Liver (tissue), 3 donors: ENCODE data around the gene NEK10.

ENCODE experiments used
- ATF3 ChIP-seq: IDR thresholded peaks from 2 replicates; pipeline ENCODE4 v1.6.1; 2016; ENCODE audit warnings: antibody characterized with exemption
- CTCF ChIP-seq: fragments of 150-350 bp; IDR thresholded peaks from 2 replicates; pipeline ENCODE4 v1.5.1; 2017; ENCODE audit warnings: improper control_type of control experiment, low read depth, low read length; ENCODE audit not compliant: missing input control
- JUND ChIP-seq, 2 donors: IDR thresholded peaks; 2 replicates each; pipeline ENCODE4 v1.6.1; 2016; ENCODE audit warnings: antibody characterized with exemption in 2 of 2
- MAX ChIP-seq: IDR thresholded peaks from 2 replicates; pipeline ENCODE4 v1.6.1; 2016; ENCODE audit warnings: antibody characterized with exemption
- RAD21 ChIP-seq, 2 donors: IDR thresholded peaks; 2 replicates each; pipeline ENCODE4 v1.6.1; 2016; ENCODE audit warnings: antibody characterized with exemption in 2 of 2, mild to moderate bottlenecking in 2 of 2
- RXRA ChIP-seq, 2 donors: IDR thresholded peaks; 2 replicates each; pipeline ENCODE4 v1.6.1; 2017 to 2018; ENCODE audit warnings: antibody characterized with exemption in 2 of 2, mild to moderate bottlenecking in 1 of 2
- SP1 ChIP-seq: IDR thresholded peaks from 2 replicates; pipeline ENCODE4 v1.6.1; 2018; ENCODE audit warnings: antibody characterized with exemption, mild to moderate bottlenecking
- TAF1 ChIP-seq: conservative IDR thresholded peaks from 2 replicates; pipeline ENCODE4 v1.6.1; 2016; ENCODE audit warnings: antibody characterized with exemption, mild to moderate bottlenecking
- YY1 ChIP-seq: IDR thresholded peaks from 2 replicates; pipeline ENCODE4 v1.6.1; 2016; ENCODE audit warnings: antibody characterized with exemption, mild to moderate bottlenecking
- TF ChIP-seq, protein P1 (sequence below): IDR thresholded peaks from 2 replicates; pipeline ENCODE4 v1.6.1; 2016; ENCODE audit warnings: antibody characterized with exemption, mild to moderate bottlenecking
- donor health status: healthy.
- donor health status: healthy.

DNA sequence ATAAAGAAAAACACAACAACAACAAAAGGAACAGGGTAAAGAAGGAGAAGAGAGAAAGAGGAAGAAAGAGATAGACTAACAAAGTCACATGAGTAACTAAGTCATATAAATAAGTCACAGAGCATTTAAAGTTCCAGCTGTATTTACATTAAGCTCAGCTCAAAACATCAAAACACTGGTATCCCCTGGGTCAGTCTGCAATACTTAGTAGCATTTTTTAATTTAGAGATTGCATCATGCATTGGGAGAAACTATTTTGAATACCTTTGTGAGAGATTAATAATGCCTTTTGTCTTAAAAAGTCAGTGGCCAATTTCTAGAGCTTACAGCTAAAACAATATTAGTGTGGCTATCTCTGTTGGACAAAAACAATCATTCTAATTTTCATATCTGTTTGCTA is 78.4 kb downstream of the NEK10 start:
- TF ChIP-seq CTCF = no peak
- TF ChIP-seq MAX = no peak
- no peak for TF ChIP-seq RAD21 (IDR thresholded peaks at IDR 0.05)
- no peak for TF ChIP-seq ATF3
- no peak for TF ChIP-seq YY1
- TF ChIP-seq, protein P1, sequence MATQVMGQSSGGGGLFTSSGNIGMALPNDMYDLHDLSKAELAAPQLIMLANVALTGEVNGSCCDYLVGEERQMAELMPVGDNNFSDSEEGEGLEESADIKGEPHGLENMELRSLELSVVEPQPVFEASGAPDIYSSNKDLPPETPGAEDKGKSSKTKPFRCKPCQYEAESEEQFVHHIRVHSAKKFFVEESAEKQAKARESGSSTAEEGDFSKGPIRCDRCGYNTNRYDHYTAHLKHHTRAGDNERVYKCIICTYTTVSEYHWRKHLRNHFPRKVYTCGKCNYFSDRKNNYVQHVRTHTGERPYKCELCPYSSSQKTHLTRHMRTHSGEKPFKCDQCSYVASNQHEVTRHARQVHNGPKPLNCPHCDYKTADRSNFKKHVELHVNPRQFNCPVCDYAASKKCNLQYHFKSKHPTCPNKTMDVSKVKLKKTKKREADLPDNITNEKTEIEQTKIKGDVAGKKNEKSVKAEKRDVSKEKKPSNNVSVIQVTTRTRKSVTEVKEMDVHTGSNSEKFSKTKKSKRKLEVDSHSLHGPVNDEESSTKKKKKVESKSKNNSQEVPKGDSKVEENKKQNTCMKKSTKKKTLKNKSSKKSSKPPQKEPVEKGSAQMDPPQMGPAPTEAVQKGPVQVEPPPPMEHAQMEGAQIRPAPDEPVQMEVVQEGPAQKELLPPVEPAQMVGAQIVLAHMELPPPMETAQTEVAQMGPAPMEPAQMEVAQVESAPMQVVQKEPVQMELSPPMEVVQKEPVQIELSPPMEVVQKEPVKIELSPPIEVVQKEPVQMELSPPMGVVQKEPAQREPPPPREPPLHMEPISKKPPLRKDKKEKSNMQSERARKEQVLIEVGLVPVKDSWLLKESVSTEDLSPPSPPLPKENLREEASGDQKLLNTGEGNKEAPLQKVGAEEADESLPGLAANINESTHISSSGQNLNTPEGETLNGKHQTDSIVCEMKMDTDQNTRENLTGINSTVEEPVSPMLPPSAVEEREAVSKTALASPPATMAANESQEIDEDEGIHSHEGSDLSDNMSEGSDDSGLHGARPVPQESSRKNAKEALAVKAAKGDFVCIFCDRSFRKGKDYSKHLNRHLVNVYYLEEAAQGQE = no peak
- TF ChIP-seq JUND (IDR thresholded peaks at IDR 0.05) = no peak
- TF ChIP-seq RXRA (IDR thresholded peaks at IDR 0.05) = no peak
- no peak for TF ChIP-seq SP1
- no peak for TF ChIP-seq TAF1
